Inferior parietal cortex (tissue), 1 donor: ENCODE measurements around the gene PTGR3.
"Not testable (repeated sequence)": the region's sequence is repeated elsewhere in the genome, so short reads cannot be mapped to it uniquely, and the experiment has no call there.

ENCODE experiments used
- DNase-seq: peaks from one replicate; pipeline ENCODE4 v3.0.0-alpha.2; 2016; ENCODE audit errors: extremely low spot score

Gene PTGR3

DNA sequence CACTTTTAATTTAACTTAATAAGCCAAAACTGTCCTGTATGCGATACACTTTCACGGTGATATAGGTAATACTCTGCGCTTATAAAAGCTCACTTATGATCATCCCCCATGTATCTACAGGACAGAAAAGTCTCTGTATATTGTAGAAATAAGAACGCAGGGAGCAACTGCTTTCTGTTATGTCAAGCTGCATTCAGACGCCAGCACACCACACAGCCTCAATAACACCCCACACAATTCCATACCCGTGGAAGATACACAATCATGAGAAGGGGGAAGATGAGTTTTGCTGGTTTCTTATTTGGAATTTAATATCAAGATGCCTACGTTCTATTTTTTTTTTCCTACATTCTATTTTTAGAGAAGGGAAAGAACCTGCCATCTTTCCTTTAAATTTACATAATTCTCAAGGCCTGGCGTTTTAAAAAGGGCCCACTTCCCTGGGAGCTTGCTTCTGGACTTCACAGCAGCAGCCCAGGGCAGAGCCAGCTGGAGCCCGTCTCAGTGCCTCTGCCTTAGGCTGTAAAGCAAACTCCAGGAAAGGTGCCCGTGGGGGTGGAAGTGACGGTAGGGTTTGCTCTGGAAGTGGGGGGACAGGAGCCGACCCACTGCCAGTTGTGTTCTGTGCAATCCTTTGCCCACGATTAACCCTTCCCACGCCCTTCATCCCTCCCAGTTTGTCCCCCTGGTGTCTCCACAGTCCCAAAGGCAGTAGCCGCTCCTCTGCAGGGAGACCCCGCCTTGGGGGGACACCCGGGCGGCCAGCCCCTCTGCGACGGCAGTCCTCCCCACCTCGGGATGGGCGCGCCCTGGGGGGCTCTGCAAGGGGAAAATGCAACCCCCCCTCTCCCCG is 5.3 kb downstream of the PTGR3 start:
- no peak for DNase-seq

DNA sequence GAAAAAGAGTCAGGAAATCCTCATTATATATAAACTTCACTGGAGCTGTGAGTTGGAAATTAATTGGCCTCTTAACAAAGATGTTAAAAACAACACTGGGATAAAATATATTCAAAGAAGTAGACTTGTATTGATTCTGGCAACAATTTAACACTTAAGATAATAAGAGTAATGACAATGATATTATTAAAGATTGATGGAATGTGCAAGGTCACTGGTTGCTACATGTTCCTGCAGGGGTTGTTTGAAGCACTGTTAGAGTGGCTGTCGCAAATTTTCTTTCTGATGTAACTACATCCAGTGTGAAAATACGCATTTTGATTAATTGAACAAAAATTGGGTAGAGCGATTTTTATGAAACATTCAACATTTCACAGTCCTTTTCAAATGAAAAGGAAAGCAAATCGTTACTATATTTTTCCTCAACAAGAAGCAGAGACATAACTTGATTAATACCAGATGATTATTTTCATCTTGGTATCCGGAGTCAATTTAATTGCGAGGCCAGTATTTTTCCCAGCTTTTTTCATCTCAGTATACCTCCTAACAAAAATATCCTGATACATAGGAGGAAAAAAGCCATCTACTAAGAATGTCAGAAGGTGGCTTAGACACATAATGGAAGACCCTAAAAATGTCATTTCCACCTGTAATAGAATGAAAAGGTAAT is 6.1 kb downstream of the PTGR3 start:
- no peak for DNase-seq

DNA sequence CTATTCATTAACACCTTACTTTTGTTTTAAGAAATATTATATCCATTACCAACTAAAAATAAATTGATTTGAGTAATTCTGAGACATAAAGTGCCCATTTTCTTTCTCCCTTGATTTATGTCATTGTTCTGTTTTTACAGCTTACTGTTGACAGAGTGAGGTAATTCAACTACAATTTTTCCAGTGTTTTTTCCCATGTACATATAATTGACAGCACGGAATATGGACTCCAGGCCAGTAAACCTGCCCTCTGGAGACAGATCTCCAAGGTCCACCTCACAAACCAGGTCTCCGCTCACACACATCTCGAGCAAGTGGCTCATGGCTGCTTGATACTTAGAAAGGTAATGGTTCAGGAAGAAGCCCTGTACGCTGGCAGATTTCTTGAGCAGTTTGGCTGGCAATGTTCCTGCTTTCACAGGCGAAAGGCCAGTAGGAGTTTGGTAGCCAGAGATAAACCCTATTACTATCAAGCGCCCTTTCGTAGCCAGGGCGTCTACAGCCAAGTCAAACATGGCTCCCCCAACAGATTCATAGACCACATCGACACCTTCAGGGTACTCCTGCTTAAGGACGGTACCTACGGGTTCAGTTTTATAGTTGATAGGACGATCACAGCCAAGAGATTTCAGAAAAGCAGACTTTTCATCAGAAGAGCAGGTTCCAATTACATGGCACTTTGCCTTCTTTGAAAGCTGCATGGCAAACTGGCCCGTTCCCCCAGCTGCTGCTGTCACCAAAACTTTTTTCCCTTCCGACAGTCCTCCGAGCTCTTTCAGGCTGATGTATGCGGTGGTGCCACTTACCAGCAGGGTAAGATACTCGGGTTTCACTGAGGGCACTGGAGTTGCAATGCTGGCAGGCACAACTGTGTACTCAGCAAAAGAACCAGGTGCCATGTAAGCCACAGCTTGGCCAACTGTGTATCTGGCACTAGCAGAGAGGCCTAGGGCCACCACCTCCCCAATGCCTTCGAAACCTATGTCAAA is 7.4 kb downstream of the PTGR3 start:
- no peak for DNase-seq

DNA sequence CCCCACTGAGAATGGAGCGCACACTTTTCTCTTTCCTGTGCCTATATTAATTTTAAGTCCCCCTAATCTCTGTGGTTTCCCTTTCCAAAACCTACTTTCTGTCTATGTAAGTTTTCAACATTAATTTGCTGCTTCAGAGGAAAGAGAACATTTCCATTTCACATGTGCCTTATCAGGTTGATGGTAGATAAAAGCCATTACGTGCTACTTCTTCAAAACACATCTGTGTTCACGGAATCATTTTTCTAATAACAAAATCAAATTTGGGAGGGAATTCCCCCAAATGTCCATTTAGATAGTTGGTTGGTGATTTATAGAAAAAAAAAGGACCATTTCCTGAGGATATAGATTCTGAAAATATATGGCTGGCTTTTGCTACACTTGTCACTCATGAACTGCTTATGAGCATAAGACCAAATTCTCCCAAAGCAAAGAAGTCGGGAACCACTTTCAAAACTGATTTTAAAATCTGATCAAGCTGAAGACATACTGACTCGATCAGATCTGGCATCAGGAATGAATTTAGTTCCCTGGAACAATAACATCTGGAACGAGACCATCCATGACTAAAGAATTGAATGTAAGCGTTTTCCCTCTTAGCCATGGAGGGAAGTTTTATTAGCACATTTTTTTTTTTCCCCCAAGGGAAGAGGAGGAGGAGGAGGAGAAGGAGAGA is 8.2 kb downstream of the PTGR3 start:
- no peak for DNase-seq

DNA sequence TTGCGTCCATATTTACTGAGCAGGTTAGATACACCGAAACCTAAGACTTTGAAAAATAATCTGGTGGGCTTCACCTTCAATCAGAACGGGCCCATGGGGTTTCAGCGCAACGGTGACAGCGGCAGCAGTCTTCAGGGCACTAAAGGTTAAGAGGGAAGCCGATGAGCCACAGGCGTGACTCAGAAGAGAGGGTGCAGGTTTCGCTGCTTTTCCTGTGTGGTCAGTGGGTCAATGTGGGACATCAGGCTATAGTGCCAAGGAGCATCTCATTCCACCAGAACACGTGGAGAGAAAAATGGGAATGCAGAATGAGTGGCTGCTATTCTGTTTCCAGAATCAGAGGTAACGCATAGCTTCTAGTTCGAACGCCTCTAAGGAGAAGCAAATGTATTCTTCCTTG is 8.9 kb downstream of the PTGR3 start:
- DNase-seq = no peak

DNA sequence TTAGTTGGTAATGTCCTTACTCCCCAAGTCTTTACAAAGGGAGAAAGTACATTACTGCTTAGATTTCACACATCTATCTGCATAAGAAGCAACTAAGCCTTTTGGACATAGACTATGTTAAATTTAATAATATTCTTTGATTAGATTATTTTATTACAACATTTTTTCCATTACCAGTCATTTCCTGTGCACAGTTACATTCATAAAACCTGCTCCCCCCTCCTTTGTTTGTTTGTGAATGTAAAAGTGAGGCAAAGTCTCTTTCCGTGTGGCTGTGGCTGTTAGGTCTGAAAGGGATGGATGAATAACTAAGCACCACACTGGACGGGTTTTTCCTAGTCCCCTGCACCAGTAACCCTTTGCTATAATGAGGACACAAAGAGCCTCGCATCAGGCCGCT is 9.6 kb downstream of the PTGR3 start:
- no peak for DNase-seq

DNA sequence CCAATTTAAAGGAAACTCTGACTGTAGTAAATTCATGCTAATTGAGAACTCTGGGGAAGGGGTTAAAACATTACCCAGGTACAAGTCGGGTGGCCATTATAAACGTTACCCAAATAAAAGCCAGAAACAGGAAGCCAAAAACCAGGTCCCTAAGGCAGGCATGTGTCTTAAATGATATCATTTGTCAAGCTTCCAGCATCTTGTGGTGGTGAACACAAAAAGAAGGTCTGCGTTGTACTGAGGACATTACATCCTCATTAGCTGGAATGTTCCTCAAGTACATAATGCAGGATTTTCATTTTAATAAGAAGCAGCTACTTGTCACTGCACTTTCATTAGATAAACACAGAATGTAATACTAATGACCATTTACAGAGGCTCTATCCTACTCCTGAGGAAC is 10.9 kb downstream of the PTGR3 start:
- DNase-seq = no peak

DNA sequence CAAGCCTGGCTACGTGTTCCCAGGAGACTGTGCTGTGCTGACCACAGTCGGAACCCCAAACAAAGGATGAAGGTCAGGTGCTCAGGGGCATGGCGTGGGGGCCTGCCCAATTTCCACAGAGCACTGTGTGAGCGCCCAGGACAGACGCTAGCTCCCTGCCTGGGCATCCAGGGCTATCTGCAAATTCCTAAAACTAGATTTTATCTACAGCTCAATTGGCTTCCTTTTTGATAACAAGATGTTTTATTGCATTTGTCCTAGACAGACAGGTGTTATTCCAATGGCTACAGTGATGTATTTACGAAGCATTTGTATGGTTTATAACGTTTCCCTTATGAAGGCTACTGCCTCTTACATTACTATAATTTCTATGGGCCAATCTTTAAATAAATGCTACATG is 16.0 kb downstream of the PTGR3 start:
- no peak for DNase-seq

DNA sequence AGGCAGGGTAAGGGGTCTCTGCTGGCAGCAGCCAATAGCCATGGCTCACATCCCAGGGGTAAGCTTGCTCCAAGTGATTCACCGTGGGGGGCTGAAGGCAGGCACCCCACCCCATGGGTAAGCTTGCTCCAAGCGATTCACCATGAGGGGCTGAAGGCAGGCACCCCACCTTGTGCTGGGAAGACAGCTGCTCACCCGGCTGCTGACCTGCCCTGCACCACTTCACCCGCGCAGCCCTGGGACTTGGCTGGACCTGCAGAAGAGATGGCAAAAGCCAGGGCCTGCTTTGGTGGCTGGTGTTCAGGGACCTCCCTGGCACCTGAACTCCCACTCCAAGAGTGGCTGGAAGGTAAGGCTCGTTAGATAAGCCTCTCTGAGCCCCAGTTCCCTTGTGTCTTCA is 19.2 kb downstream of the PTGR3 start:
- DNase-seq = no peak

DNA sequence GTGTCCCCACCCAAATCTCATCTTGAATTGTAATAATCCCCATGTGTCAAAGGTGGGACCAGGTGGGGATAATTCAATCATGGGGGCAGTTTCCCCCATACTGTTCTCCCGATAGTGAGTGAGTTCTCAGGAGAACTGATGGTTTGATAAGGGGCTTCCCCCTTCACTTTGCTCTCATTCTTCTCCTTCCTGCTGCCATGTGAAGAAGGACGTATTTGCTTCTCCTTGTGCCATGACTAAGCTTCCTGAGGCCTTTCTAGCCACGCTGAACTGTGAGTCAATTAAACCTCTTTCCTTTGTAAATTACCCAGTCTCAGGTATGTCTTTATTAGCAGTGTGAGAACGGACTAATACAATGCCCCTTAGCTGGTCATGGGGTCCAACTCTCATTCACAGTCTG is 21.2 kb downstream of the PTGR3 start:
- not testable (repeated sequence) for DNase-seq

DNA sequence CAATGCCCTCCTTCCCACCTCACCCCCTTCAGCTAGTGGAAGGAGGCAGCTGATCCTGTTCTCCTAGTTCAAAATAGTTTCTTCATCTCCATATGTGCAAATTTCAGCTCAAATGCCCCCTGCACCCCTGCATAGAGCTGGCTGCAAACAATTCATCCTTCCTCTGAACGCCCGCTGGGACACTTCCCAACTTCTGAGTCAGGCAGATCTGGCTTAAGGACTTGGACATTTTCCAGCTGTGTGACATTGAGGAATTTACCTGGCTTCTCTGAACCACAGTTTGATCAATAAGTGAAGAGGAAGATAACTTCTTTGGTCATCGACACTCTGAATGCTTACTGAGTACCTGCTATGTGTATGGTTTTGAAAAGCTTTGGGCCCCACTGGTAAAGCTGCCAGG is 23.5 kb downstream of the PTGR3 start:
- no peak for DNase-seq

DNA sequence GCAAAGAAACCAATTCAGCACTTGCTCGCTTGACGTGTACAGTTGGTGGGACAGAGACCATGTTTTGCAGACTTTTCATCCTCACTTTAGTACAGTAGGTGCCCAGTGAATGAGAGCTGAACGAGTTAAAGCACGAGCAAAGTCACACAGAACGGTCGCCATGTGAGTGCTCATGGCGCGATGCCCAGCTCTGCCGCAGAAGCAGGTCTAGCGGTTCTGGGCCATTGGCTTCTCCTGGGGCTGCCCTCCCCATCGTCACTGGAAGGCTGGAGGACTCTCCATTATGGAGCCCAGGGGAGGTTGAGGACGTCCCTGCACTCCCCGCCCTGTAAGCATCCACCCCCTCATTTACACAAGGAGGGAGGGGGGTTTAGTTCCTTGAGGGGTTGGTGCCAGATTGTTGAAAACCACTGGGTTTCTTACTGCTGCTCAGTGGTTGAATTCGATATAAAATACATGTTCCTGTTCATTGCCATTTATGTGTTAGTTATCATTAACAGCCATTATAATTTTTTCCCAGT is 24.9 kb downstream of the PTGR3 start:
- DNase-seq = no peak

DNA sequence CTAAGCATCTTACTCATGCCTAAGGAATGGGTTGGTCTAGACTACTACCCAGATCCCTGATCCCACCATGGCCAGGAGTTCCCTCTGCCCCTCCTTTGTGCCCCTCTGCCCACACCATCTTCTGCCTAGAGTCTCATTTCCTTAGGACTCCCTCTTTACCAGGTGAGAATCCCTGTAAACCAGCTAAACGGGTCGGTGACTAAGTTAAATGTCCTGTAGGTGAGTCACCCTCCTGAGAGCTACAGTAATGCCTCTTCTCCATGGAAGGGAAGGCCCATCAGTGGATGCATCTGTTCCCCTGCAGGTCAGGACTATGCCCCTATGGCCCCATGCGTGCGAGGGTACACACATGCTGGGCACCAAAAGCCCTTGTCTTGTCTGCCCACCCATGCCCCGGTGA is 25.4 kb downstream of the PTGR3 start:
- no peak for DNase-seq

DNA sequence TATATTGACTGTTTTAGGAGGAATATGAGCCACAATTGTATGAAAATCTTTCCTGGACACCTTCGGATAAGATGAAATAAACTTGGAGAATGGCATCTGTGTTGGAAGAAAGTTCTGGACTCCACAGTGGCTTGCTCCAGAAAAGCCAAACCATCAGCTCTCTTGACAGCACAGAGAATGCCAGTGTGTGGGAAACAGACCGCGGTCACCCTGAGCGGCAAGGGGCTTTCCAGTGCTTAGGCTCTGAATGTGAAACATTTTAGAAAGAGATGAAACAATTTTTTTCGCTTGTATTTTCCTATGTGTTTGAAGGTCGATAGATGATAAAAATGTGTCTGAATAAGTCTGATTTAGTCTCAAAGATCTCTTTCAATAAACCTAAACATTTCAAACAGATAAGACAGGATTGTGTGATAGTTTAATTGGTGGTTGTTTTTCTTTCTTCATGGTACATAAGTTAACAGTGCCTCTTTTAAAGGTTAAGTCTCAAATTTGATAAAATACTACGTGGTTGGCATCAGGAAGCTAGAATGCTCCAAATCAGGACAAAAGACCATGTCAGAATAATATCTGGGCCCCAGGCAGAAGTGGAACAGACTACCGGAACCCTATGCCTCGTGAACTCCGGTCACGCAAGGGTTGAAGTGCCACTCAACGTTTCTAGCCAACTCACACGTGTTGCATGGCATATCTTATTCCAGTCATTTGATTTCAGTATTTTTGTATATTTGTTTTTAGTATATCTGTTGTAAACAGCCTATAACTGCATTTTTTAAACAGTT is 28.9 kb downstream of the PTGR3 start:
- DNase-seq = no peak

DNA sequence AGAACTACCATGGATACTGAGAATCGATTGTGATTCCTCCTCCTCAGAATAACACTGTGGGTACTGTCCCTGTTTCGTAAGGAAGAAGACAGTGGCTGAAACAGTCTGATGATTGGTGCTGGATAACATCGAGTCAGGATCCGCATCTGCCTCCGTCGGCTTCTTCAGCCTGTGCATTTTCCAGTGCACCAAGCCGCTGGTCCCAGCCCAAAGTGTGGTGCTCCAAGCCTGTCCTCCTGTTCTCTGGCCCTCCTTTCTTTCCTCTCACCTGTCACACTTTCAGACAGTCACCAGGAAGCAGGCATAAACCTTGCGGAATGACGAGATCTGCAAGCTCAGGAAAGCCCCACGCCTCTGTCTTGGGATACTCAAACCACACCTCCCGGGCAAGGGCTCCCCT is 30.6 kb downstream of the PTGR3 start:
- no peak for DNase-seq

DNA sequence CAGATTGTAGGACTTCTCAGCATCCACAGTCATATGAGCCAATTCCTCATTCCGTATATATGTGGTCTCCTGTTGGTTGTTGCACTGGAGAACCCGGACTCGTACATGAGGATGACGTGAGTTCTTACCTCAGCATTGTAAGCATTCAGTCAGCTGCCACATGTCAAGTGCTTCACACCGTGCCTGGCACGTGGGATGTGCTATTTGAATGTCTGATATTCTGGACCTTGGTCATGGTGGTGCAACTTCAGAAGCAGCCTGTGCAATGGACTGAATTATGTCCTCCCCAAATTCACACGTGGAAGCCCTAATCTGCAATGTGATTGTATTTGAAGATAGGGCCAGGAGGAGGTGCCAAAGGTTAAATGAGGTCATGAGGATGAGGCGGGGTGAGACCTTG is 32.1 kb downstream of the PTGR3 start:
- DNase-seq = no peak

DNA sequence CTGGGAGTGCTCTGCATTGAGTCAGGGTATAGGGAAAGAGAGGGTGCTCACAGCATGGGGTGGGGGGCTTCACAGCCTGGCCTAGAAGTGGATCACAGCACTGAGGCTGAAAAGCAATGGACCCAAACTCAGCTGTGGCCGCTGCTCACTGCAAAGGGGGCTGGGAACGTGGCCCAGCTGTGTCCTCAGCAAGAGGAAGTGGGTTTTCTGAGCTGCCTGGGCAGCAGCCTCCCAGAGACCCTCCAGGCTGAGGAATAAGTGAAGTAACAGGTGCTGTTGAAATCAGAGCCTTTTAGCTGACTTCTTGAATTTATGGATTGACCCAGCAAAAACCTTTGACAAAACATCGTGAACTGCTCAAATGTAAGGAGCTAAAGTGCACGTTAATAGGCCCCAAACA is 35.2 kb downstream of the PTGR3 start:
- no peak for DNase-seq

DNA sequence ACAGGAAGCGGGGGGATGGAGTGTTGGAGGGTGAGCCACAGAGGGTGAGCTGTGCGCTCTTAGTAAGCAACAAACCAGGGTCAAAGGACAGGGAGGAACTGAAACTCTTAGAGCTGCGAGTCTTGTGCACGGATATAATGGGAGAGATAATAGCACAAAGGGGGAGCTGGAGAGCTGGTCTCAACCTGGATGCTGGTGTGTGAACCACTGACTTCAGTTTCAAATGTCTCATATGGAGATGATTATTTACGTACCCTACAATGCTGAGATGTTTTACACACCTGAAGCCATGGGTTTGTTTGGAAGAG is 35.9 kb downstream of the PTGR3 start:
- DNase-seq = no peak

DNA sequence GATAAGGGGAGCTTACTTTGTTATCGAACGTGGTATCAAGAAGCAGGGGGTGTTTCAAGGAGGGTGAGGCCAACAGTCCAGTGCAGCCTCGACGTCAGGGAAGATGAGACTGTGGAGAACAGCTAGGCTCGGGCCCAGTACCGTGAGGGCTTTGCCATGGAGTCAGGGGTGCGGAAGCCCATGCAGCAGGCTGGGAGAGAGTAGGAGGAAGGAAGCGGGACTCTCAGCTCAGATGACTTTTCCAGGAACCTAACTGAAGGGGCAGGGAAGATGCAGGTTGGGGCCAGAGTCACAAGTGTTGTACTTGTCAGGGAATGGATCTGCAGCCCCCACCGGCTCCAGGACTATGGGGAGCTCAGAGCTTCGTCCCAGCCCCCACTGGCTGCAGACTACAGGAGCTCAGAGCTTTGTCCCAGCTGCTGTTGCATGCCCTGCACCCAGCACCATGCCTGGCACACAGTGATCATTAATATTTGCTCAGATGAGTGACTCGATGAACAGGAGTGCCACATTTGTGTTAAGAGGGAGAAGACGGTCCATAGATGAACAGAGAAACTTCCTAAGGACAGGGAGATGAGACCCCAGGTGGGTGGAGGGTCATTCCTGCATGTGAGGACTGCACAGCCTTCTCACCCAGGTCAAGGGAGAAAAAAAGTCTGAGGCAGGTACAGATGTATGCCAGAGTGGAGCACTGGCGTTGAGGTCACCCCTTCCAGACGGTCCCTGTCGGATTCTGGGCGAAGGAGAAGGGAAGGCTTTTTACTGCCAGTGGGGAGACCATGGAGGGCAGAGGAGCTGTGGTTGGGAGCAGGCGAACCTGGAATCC is 36.4 kb downstream of the PTGR3 start:
- no peak for DNase-seq

DNA sequence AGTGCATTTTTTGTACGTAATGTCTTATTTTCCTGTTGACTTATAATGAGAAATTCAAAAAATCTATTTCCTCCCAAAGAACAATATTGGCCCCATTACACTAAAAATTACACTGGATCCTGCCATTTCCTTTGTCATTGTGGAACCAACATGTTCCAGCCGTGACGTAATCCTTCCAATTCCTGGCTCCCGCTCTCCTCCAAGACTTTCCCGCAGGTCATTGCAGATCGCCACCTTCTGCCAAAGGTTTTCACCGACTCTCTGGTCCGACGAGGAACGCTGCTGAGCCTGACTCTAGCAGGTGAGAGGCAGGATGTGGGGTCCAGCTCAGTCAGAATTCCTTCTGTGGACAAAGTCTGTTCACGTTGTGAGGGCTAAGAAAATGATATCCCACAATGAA is 38.0 kb downstream of the PTGR3 start:
- no peak for DNase-seq
